ENCODE data around the gene ADAMTSL3.

GRCh38 chr15:83733206-83733605 lies 79.3 kb downstream of the ADAMTSL3 start:
- no peak for TF ChIP-seq CTCF (conservative IDR thresholded peaks at IDR 0.05; ENCODE audit: low read length)
- no peak for TF ChIP-seq EZH2phosphoT487 (IDR thresholded peaks at IDR 0.05; ENCODE audit: borderline replicate concordance)
